ENCODE results near the gene SNX24.
A peak's percentile ranks its signal among the peaks of the same experiment; 100 is the strongest.

Gene SNX24

DNA sequence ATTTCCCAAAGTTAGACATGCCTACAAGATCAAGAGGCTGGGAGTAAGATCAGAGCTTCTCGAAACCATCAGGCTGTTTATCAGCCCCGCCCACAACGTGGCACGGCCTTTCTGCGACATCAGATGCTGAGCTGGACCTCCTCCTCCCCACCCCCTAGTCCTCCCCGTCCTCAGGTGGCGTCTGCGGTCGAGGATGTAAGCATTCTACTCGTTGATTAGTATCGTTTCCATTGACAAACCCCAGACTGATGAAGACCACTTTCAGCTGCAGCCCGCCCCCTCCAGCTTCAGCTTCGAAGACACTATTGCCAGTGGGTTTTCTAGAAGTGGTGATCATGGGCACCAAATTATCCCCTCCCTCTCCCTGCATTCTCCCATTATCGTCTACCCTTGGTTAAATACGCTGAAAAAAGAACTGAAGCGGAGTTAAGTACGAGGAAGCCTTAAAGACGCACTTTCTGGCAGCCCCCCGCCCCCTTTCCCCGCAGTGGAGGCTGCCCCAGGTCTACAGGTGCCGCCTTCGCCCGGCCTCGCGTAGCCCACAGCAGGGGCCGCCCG, 190.0 kb downstream of the SNX24 start:
- DNase-seq = peak in 1 of 5 donors; percentile 5

DNA sequence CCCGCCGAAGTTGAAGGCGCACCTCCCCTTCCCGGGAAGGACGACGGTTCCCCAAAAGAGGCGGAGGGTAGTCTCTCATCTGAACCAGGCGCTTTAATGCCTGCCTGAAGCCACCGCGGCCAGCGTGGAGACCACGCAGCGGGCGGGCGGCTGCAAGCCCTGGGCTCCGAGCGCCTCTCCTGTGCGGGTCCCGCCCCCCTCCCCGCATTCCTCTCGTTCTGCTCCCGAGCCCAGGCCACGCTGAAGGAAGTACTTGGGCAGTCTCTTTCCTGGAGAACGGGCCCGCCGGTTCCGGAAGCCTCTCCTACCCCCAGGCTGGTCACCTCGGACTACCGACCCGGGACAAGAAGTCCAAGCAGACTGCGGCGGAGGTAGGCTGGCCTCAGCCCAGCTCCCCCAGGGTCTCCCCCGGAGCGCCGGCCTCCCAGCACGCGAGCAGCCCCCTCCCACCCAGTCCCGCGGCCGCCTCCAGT, 190.5 kb downstream of the SNX24 start:
- DNase-seq = no peak

DNA sequence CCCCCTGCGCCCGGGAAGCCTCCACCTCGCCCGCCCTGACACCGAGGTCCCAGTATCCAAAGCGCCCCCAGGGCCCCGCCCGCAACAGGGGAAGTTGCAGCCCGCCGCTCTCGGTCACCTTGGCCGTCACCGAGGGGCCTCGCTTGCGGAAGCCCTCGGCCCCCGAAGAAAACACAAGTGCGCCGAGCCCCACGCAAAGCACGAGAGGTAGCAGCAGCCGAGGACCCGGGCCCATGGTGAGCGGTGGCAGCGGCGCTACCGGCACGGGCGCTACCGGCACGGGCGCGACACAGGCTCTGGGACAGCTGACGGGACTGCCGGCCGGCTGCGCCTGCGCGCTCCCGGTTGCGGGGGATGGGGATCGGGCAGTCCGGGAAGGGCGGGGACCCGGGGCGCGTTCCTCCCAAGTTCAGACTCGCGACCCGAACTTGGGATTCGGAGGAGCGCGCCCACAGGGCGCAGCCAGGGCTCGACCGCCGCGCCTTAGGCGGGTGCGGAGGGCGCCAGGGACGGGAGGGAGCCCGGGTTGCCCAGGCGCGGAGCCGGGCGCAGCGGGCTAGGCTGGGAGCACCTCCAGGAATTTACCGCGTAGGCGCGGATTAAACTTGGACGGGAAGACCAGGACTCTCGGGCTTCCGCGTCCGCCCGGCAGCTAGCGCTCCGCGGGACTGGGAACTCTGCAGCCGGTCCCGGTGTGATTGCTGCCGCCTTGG, 191.1 kb downstream of the SNX24 start, which contains the start of gene PPIC:
TSS of gene PPIC (minus strand) at position 335 of the 713 bp plus-strand sequence. CDS start at position 235, 100 bp downstream.
- no peak for DNase-seq

DNA sequence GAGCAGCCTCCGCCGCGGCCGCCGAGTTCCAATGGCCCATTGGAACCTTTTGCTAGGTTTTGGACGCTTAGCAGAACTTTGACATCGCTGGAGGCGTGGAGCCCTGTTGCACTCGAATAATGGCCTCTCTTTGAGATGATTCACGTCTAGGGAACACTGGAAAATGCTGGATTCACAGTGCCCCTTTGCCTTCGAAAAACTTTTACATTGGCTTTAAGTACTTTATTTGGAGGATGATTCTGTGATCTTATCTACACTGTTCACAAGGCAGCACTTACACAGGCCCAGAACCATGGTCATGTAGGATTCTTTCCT, 191.6 kb downstream of the SNX24 start:
- no peak for DNase-seq

DNA sequence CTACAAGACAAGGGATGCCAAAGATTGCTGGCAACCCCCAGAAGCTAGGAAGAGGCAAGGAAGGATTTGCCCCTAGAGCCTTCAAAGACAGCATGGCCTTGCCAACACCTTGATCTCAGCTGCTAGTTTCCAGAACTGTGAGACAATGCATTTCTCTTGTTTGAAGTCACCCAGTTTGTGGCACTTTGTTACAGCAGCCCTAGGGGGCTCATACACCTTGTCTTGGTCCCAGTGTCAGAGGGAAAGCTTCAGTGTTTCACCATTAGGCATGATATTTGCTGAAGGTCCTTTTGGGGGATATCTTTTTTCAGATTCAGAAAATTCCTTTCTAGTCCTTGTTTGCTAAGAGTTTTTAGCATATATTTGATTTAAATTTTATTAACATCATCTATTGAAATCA, 194.3 kb downstream of the SNX24 start:
- DNase-seq = no peak

DNA sequence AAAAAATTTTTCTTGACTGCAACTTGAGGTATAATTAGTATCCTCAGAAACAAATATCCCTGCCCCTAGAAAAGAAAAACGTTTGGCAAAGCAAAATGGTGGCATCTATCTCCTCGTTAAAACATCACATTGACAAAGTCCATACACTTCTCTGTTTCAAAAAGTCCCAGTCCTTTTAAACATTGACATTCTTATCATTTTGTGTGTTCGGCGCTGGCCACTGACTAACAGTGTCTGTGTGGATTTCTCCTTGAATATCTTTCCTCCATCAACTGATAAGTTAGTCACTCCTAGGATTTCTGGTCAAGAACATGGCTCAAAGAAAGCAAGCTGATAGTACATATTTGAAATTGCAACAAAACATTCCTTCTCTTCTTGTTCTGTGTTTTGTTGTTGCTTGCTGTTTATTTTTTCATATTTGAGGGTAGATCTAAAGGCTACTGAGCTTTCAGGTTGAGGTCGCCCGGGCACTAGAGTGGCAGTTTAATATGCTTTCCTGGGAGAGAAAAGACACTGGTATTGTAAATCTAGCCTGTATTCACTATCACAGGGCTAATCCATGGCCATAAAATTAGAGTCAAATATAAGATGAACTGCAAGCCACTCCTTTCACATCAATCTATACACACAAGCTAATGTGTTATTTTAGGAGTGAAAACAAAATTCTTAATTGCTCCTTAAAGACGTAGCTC, 199.7 kb downstream of the SNX24 start:
- no peak for DNase-seq

DNA sequence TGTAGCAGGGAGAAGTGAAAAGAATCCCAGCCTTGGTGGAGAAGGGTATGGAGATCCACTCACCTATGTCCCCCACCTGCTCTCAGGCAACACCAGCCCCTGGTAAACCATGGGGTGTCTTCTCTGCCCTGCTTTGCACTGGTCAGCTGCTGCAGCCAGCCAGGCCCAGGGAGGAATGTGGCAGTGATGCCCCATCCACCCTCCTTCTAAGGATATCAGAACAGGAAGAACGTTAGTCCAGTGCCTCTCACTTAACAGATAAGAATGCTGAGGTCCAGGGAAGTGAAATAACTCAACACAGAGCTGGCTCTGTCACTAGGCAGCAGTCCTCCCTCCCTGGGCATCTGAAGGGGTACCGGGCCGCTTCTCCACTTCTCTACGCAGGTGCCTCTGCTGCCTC, 200.8 kb downstream of the SNX24 start:
- DNase-seq = no peak

DNA sequence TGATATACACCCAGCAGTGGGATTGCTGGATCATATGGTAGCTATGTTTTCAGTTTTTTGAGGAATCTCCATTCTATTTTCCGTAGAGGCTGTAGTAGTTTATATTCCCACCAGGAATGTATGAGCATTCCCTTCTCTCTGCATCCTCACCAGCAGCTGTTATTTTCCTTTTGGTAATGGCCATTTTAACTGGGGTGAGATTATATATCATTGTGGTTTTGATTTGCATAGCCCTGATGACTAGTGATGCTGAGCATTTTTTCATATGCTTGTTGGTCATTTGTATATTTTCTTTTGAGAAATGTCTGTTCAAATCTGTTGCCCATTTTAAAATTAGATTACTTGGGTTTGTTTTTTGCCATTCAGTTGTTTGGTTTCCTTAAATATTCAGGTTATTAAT, 202.3 kb downstream of the SNX24 start:
- no peak for DNase-seq

DNA sequence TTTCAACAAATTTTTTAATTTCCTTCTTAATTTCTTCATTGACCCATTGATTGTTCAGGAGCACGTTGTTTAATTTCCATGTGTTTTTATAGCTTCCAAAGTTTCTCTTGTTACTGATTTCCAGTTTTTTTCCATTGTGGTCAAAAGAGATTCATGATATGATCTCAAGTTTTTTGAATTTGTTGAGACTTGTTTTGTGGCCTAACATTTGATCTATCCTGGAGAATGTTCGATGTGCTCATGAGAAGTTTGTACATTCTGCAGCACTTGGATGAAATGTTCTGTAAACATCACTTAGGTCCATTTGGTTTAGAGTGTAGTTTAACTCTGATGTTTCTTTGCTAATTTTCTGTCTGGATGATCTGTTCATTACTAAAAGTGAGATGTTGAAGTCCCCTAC, 205.8 kb downstream of the SNX24 start:
- no peak for DNase-seq
